MM.1S (cell line): ENCODE results near the gene OR6Y1.

Source experiments
- DNase-seq: peaks from one replicate; pipeline ENCODE4 v3.0.0-alpha.2; 2015
- H2AFZ ChIP-seq: fragments of 300-600 bp; sonication (generic); 2 replicates; pipeline ENCODE4 v1.6.0; 2016; ENCODE audit warnings: antibody characterized with exemption, low read length
- H3F3A ChIP-seq: fragments of 300-600 bp; sonication (generic); 2 replicates; pipeline ENCODE4 v1.6.1; 2016; ENCODE audit warnings: mild to moderate bottlenecking, antibody characterized with exemption, low read length, moderate library complexity, mixed read lengths; ENCODE audit not compliant: insufficient read depth
- H3K27ac ChIP-seq: fragments of 300-600 bp; sonication (generic); 2 replicates; pipeline ENCODE4 v1.5.1; 2016; ENCODE audit warnings: mild to moderate bottlenecking, low read length
- H3K27me3 ChIP-seq: fragments of 300-600 bp; sonication (generic); replicated peaks from 2 replicates; pipeline ENCODE4 v1.6.0; 2016; ENCODE audit warnings: low read length; ENCODE audit not compliant: insufficient read depth
- H3K36me3 ChIP-seq: fragments of 300-600 bp; sonication (generic); replicated peaks from 2 replicates; pipeline ENCODE4 v1.6.1; 2016; ENCODE audit warnings: mild to moderate bottlenecking, low read length, mixed read lengths; ENCODE audit not compliant: insufficient read depth
- H3K4me1 ChIP-seq: fragments of 300-600 bp; sonication (generic); 2 replicates; pipeline ENCODE4 v1.6.1; 2016; ENCODE audit warnings: low read length, mixed read lengths
- H3K4me2 ChIP-seq: fragments of 300-600 bp; sonication (generic); 2 replicates; pipeline ENCODE4 v1.6.0; 2016; ENCODE audit warnings: low read depth, low read length
- H3K4me3 ChIP-seq: fragments of 300-600 bp; sonication (generic); 2 replicates; pipeline ENCODE4 v1.5.1; 2016; ENCODE audit warnings: low read length, mixed read lengths
- H3K79me2 ChIP-seq: fragments of 300-600 bp; sonication (generic); 2 replicates; pipeline ENCODE4 v1.6.1; 2016; ENCODE audit warnings: mixed run types, low read length, mixed read lengths
- H3K9ac ChIP-seq: fragments of 300-600 bp; sonication (generic); 2 replicates; pipeline ENCODE4 v1.6.1; 2016; ENCODE audit warnings: low read length, mixed read lengths
- H3K9me2 ChIP-seq: fragments of 300-600 bp; sonication (generic); replicated peaks from 2 replicates; pipeline ENCODE4 v1.6.1; 2016; ENCODE audit warnings: mild to moderate bottlenecking, low read length, mixed read lengths; ENCODE audit not compliant: insufficient read depth
- H3K9me3 ChIP-seq: fragments of 300-600 bp; sonication (generic); replicated peaks from 2 replicates; pipeline ENCODE4 v1.6.1; 2016; ENCODE audit warnings: mild to moderate bottlenecking, low read length, mixed read lengths; ENCODE audit not compliant: insufficient read depth
- H4K20me1 ChIP-seq: fragments of 300-600 bp; sonication (generic); 2 replicates; pipeline ENCODE4 v1.6.1; 2016; ENCODE audit warnings: mild to moderate bottlenecking, low read length, moderate library complexity, mixed read lengths; ENCODE audit not compliant: insufficient read depth
- EZH2 ChIP-seq: fragments of 300-600 bp; sonication (generic); optimal IDR thresholded peaks from 2 replicates; pipeline ENCODE3; 2017; ENCODE audit warnings: low read depth, mild to moderate bottlenecking, antibody characterized with exemption, low read length, mixed read lengths
- EZH2phosphoT487 ChIP-seq: fragments of 300-600 bp; sonication (generic); IDR thresholded peaks from 2 replicates; pipeline ENCODE4 v1.6.1; 2018; ENCODE audit warnings: antibody characterized with exemption, low read length
- TF ChIP-seq, protein P1 (sequence below): fragments of 300-600 bp; sonication (generic); IDR thresholded peaks from 2 replicates; pipeline ENCODE4 v1.5.1; 2016; ENCODE audit warnings: antibody characterized with exemption, low read length, mixed read lengths

The OR6Y1 gene

DNA sequence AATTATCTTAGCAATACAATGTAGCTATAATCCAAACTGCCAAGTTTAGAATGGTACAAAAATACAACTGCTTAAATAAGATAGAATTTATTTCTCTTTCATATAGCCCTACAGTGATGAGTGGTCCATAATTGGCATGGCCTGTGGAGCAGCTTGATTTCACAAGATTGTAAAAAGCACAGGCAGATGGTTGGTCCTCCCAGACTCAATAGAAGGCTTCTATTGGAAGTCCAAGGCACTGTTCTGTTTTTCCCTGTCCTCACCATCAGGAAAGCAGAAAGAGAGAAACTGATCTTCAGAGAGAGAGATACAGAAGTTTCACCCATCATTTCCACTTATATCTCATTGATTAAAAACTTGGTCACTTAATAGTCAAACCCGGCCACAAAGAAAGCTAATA lies 18.0 kb upstream of the OR6Y1 start:
- H3K36me3 ChIP-seq: no peaks in the 10 kb centered on the region
- no peak for DNase-seq
- H3K4me1 ChIP-seq: no peaks in the 10 kb centered on the region
- H3K4me2 ChIP-seq: no peak overlapping the region
- no peak overlapping the region for H3K4me3 ChIP-seq
- no peaks in the 10 kb centered on the region for H3K9me2 ChIP-seq
- no peaks in the 10 kb centered on the region for H3K27me3 ChIP-seq
- no peaks in the 10 kb centered on the region for H3K9me3 ChIP-seq
- H3K79me2 ChIP-seq: no peaks in the 10 kb centered on the region
- H3K27ac ChIP-seq: no peak overlapping the region
- H3F3A ChIP-seq: no peaks in the 10 kb centered on the region
- TF ChIP-seq, protein P1, sequence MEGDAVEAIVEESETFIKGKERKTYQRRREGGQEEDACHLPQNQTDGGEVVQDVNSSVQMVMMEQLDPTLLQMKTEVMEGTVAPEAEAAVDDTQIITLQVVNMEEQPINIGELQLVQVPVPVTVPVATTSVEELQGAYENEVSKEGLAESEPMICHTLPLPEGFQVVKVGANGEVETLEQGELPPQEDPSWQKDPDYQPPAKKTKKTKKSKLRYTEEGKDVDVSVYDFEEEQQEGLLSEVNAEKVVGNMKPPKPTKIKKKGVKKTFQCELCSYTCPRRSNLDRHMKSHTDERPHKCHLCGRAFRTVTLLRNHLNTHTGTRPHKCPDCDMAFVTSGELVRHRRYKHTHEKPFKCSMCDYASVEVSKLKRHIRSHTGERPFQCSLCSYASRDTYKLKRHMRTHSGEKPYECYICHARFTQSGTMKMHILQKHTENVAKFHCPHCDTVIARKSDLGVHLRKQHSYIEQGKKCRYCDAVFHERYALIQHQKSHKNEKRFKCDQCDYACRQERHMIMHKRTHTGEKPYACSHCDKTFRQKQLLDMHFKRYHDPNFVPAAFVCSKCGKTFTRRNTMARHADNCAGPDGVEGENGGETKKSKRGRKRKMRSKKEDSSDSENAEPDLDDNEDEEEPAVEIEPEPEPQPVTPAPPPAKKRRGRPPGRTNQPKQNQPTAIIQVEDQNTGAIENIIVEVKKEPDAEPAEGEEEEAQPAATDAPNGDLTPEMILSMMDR: no peak
- TF ChIP-seq EZH2phosphoT487: no peak
- TF ChIP-seq EZH2: no peak
- H4K20me1 ChIP-seq: no peaks in the 10 kb centered on the region
- H3K9ac ChIP-seq: no peak overlapping the region
- no peak overlapping the region for H2AFZ ChIP-seq

DNA sequence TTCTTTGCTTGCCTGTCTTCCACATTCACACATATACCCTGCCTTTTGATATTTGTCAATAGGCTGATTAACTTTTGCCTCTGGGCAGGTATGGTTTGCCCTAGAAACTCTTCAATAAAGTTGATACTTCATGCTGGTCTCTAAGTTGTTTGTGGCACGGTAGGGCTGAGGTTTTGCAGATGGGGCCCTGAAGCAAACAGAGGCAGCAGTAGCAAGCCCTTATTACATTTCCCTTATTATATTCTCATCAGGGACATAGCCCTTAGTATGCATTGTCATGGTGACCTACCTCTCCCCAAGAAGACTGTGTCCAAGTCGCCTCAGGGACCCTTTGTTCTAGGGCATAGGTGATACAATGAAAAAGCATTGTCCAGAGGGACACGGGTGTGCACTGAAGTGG lies 16.3 kb upstream of the OR6Y1 start, which contains the start of gene OR6P1:
Gene OR6P1 (minus strand): TSS at position 101 of the 400 bp plus-strand sequence. CDS start 6,976 bp downstream, outside the sequence.
- Histone ChIP-seq H2AFZ (no peak within 1 kb of the TSS), H3K79me2 (no peaks in the 10 kb centered on the region), H3K4me2 (no peak within 1 kb of the TSS), H3K9ac (no peak within 1 kb of the TSS), H3K36me3 (no peaks in the 10 kb centered on the region), H3K9me3 (no peaks in the 10 kb centered on the region), H3K9me2 (no peaks in the 10 kb centered on the region), H3K4me3 (no peak within 1 kb of the TSS), H3K27ac (no peak within 1 kb of the TSS), H3K27me3 (no peaks in the 10 kb centered on the region), H3K4me1 (no peaks in the 10 kb centered on the region), H4K20me1 (no peaks in the 10 kb centered on the region), H3F3A (no peaks in the 10 kb centered on the region)
- TF ChIP-seq EZH2 (no peak), EZH2phosphoT487 (no peak)
- TF ChIP-seq, protein P1: no peak
- DNase-seq: no peak

DNA sequence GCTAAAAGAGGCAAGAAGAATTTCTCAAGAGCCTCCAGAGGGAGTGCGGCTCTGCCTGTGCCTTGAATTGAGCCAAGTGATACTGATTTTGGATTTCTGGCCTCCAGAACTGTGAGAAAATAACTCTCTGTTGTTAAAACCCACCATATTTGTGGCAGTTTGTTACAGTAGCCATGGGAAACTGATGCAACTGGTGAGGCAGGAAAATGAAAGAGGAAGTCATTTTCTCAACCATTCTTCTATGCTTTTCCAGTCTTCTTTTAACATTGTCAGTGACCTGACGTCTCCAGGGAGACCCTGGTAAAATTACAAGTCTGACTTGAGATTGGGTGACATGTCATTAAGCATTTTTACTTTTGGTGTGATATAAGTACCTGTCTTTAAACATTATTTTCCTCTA lies 10.4 kb upstream of the OR6Y1 start:
- Histone ChIP-seq H3F3A (no peaks in the 10 kb centered on the region), H3K27ac (no peak overlapping the region), H3K4me3 (no peak overlapping the region), H3K9me3 (no peaks in the 10 kb centered on the region), H3K4me1 (no peaks in the 10 kb centered on the region), H3K27me3 (no peaks in the 10 kb centered on the region), H3K4me2 (no peak overlapping the region), H3K9ac (no peak overlapping the region), H2AFZ (no peak overlapping the region), H3K9me2 (no peaks in the 10 kb centered on the region), H3K36me3 (no peaks in the 10 kb centered on the region), H3K79me2 (no peaks in the 10 kb centered on the region), H4K20me1 (no peaks in the 10 kb centered on the region)
- DNase-seq: no peak
- TF ChIP-seq EZH2 (no peak), EZH2phosphoT487 (no peak)
- TF ChIP-seq, protein P1: no peak
